Measurements from ENCODE around the gene LSM2. TPM values are rescaled to one million over a fixed set of nuclear protein-coding genes. Genes with fewer than 3 reads are reported as not detected.

The LSM2 gene
- total and polyA plus RNA-seq, 9 of the 15 experiments (the other 6 are each of a cell fraction or from before 2014, with no cell fraction given), result 154 to 407 (median 223) TPM

- POLR2A ChIA-PET, result interaction anchor here (0.6 to 13.1 kb wide), 39 partner anchors 9 to 289 kb away, joined by 3 to 229 read pairs (median 5); partner anchors contain the start of genes ABHD16A, APOM, BAG6 and C6orf47
- Histone ChIP-seq H3K9ac (ENCODE audit: insufficient read depth in 1 of 2, low read depth in 2 of 2, low read length in 2 of 2) (peak overlapping the region; percentile 98 to 100), H3K36me3 (ENCODE audit: control insufficient read depth, insufficient read depth, low read length) (peaks cover 61% of the 10 kb centered on the region), H2AFZ (ENCODE audit: low read depth, low read length) (no peak overlapping the region), H3K27me3 (ENCODE audit: control insufficient read depth in 2 of 2, insufficient read depth in 2 of 2, low read length in 2 of 2) (no peaks in the 10 kb centered on the region), H3K4me3 (peak overlapping the region; percentile 85), H3K27ac (ENCODE audit: extremely low read depth, low read depth, low read length) (peak overlapping the region; percentile 88), H4K20me1 (replicated peaks; ENCODE audit: control insufficient read depth, insufficient read depth, low read length) (peaks cover 30% of the 10 kb centered on the region), H3K4me1 (replicated peaks in 1 of 2; ENCODE audit: control insufficient read depth in 2 of 2, insufficient read depth in 2 of 2, low read length in 2 of 2) (peaks cover 34 to 54% of the 10 kb centered on the region in 2 experiments), H3K4me2 (ENCODE audit: insufficient read depth, low read length) (peak overlapping the region; percentile 94), H3K9me1 (ENCODE audit: control insufficient read depth, insufficient read depth, low read length) (no peaks in the 10 kb centered on the region), H3K9me3 (replicated peaks; ENCODE audit: control insufficient read depth, insufficient read depth, low read depth, low read length) (no peaks in the 10 kb centered on the region; the same call in 1 of the 2 replicates), H3K79me2 (ENCODE audit: control insufficient read depth, insufficient read depth, low read length) (peaks cover 70% of the 10 kb centered on the region)
- no TSS peak for BruUV-seq (replicated peaks)
- intact Hi-C loops (cut with micrococcal nuclease), result no loop called here
- DNase-seq (ENCODE audit: extremely low read depth in 1 of 4, low spot score in 3 of 4) (peak in 3 of 4 experiments; percentile 54 to 69 (median 64)), ATAC-seq (no peak), FAIRE-seq (no peak)
- in situ Hi-C loops (cut with MboI), result no loop called here
- CTCF ChIA-PET (ENCODE audit: low intra/inter-chr PET ratio), result interaction anchor here (0.6 to 1.0 kb wide), 3 partner anchors 27 to 303 kb away, joined by 3 read pairs; no protein-coding TSS in a partner anchor
- under 1% methylated on average over 12 of the region's 12 CpGs for WGBS (ENCODE audit: insufficient coverage, low coverage, missing lambda C conversion rate)
- TF ChIP-seq NONO (IDR thresholded peaks at IDR 0.05; ENCODE audit: low read depth in 2 of 2, low read length in 1 of 2) (no peak), KLF6 (CRISPR knock-in tag; IDR thresholded peaks at IDR 0.05; ENCODE audit: borderline replicate concordance) (no peak), BMI1 (IDR thresholded peaks at IDR 0.05; ENCODE audit: low read length) (no peak), ARID2 (IDR thresholded peaks at IDR 0.05) (peak; percentile 32; the same call in 1 of the 2 replicates), NRF1 (conservative IDR thresholded peaks at IDR 0.05 in 1 of 2, IDR thresholded peaks at IDR 0.05 in 1 of 2) (peak in 1 of 2 experiments; percentile 5; a peak in 1 of 4 replicates), THRB (CRISPR knock-in tag; conservative IDR thresholded peaks at IDR 0.05) (no peak), ZNF449 (CRISPR knock-in tag; IDR thresholded peaks at IDR 0.05) (no peak), SRF (CRISPR knock-in tag; IDR thresholded peaks at IDR 0.05) (peak in 1 of 2 experiments; percentile 70; a peak in 1 of 4 replicates), ZNF282 (CRISPR knock-in tag; IDR thresholded peaks at IDR 0.05) (no peak), ZNF263 (CRISPR knock-in tag; IDR thresholded peaks at IDR 0.05; ENCODE audit: borderline replicate concordance) (0 out of 2 replicates have a peak, but pooled peaks have one; percentile 33), NBN (IDR thresholded peaks at IDR 0.05; ENCODE audit: low read depth) (no peak), SRSF3 (IDR thresholded peaks at IDR 0.05; ENCODE audit: insufficient read depth, low read length) (no peak), DIDO1 (tag; IDR thresholded peaks at IDR 0.05; ENCODE audit: low read depth) (no peak), HDAC8 (tag; IDR thresholded peaks at IDR 0.05) (no peak), ZBTB49 (CRISPR knock-in tag; IDR thresholded peaks at IDR 0.05; ENCODE audit: borderline replicate concordance) (no peak), KHSRP (IDR thresholded peaks at IDR 0.05) (no peak)
Measured at GRCh38 chr6:31836474-31837368, 30.0 kb upstream of the LSM2 start.
